Suprapubic skin (tissue), 4 donors: ENCODE measurements around the gene TNFRSF25. TPM values are rescaled to one million over a fixed set of nuclear protein-coding genes. Genes with fewer than 3 reads are reported as not detected.

Experiments used
- DNase-seq, 2 donors: peaks; one replicate each; pipeline ENCODE4 v3.0.0-alpha.2; 2019; ENCODE audit warnings: low spot score in 2 of 2
- H3K27ac ChIP-seq: fragments of 200-600 bp; sonication (generic); one replicate; pipeline ENCODE4 v1.5.1; 2019
- H3K27me3 ChIP-seq: fragments of 200-600 bp; sonication (generic); one replicate; pipeline ENCODE4 v1.5.1; 2019
- H3K36me3 ChIP-seq: fragments of 200-600 bp; sonication (generic); one replicate; pipeline ENCODE4 v1.5.1; 2019
- H3K4me1 ChIP-seq: fragments of 200-600 bp; sonication (generic); one replicate; pipeline ENCODE4 v1.5.1; 2019
- H3K4me3 ChIP-seq: fragments of 200-600 bp; sonication (generic); one replicate; pipeline ENCODE4 v1.5.1; 2019; ENCODE audit warnings: mild to moderate bottlenecking
- H3K9me3 ChIP-seq: fragments of 200-600 bp; sonication (generic); one replicate; pipeline ENCODE4 v1.5.1; 2019
- CTCF ChIP-seq, 2 donors: fragments of 200-600 bp in 1 of 2; fragments of 450-650 bp in 1 of 2; sonication (generic) in 1 of 2; IDR thresholded peaks; one replicate each; pipeline ENCODE4 v1.5.1; 2016 to 2019; ENCODE audit warnings: antibody characterized with exemption in 2 of 2, mild to moderate bottlenecking in 1 of 2, moderate library complexity in 1 of 2
- EP300 ChIP-seq: sonication (generic); formaldehyde crosslinking; IDR thresholded peaks from one replicate; pipeline ENCODE4 v1.6.1; 2017; ENCODE audit warnings: antibody characterized with exemption
- POLR2A ChIP-seq, 2 donors: fragments of 450-650 bp; IDR thresholded peaks; one replicate each; pipeline ENCODE4 v1.6.1; 2017; ENCODE audit warnings: antibody characterized with exemption in 2 of 2, mild to moderate bottlenecking in 2 of 2, moderate library complexity in 2 of 2
- POLR2AphosphoS5 ChIP-seq, 3 donors: sonication (generic); formaldehyde crosslinking; IDR thresholded peaks; one replicate each; pipeline ENCODE4 v1.6.1; 2017; ENCODE audit warnings: antibody characterized with exemption in 3 of 3
- WGBS: methylation state at CpG from one replicate; pipeline ENCODE4 v1.1.5; 2018; 5-methylcytosine and 5-hydroxymethylcytosine counted together
- total RNA-seq, 4 donors: library from RNA; depleted of rRNA; stranded (reverse); fragments of >200 nt; gene quantifications; one replicate each; pipeline ENCODE4 v1.1.0, GENCODE V29; 2016

TNFRSF25 gene
- total RNA-seq, 4 donors from 2014 or later, result 66.8 to 411 (median 99.5) TPM

DNA sequence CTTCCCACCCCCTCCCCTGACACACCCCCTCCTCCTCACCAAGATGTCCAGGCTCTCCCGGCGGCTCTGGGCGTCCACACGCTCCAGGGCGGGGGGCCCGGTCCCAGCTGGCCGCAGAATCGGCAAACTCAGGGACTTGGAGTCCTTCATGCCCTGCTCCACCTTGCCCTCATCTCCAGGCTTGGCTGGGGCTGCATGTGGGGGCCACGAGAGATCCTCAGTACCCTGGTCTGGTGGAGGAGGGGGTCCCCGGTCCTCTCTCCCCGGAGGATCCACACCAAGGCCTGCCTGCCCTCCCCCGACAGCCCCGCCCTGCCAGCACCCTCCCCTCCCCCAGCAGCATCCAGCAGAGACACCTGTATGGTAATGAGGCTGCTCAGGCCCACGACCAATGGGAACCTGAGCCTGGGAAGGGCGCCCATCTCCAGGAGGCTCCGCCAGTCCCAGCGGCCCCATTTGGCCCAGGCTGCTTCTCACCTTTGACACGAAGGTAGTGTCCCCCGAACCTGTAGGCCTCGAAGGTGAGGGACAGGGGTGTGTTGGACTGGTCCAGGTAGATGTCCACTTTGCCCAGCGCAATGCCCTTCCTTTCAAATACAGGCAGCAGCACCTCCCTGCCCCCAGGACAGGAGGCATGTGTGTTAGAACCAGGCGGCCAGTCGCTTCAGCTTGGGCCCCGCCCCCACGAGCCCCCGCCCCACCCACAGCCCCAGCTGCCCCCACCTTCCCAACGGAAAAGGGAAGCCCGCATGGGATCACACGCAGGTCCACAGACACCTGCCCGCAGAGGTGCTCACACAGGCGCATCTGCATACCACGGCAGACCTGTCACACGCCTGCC is 8.2 kb upstream of the TNFRSF25 start:
- Histone ChIP-seq H3K36me3 (peaks cover 41% of the 10 kb centered on the region), H3K9me3 (no peaks in the 10 kb centered on the region), H3K27me3 (no peaks in the 10 kb centered on the region), H3K27ac (no peak overlapping the region), H3K4me1 (peaks cover 35% of the 10 kb centered on the region), H3K4me3 (no peak overlapping the region)
- no peak for DNase-seq
- TF ChIP-seq POLR2AphosphoS5 (IDR thresholded peaks at IDR 0.05) (no peak), CTCF (IDR thresholded peaks at IDR 0.05) (no peak), POLR2A (IDR thresholded peaks at IDR 0.05) (no peak), EP300 (no peak)
- 72% methylated on average over 17 of the region's 33 CpGs for WGBS

DNA sequence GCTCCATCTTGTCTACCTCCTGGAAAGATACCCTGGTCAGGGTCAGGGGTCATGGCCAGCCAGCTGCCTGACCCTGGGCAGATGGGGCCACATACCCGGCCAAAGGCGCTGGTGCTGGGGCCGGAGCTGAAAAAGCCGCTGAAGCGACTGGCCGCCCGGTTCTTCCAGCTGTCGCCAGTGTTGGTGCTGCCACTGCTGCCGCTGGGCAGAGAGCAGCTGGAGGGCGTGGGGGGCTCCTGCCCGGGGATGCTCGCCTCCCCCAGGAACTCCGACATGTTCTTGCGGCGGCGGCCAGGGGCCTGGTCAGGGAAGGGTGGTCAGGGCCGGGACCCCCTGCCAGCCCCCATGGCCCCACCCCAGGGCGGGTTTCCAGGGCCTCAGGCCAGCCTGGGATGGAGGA is 7.2 kb upstream of the TNFRSF25 start:
- H3K27me3 ChIP-seq, result no peaks in the 10 kb centered on the region
- H3K36me3 ChIP-seq, result peaks cover 51% of the 10 kb centered on the region
- no peaks in the 10 kb centered on the region for H3K9me3 ChIP-seq
- H3K4me3 ChIP-seq, result no peak overlapping the region
- WGBS, result 100% methylated on average over 4 of the region's 18 CpGs
- no peak for TF ChIP-seq POLR2AphosphoS5 (IDR thresholded peaks at IDR 0.05)
- no peak for TF ChIP-seq POLR2A (IDR thresholded peaks at IDR 0.05)
- TF ChIP-seq EP300, result no peak
- TF ChIP-seq CTCF (IDR thresholded peaks at IDR 0.05), result no peak
- DNase-seq, result no peak
- peaks cover 35% of the 10 kb centered on the region for H3K4me1 ChIP-seq
- peak overlapping the region; percentile 57 for H3K27ac ChIP-seq

- 56% methylated on average over 10 of the region's 10 CpGs for WGBS
- H3K27ac ChIP-seq, result peak overlapping the region; percentile 57
Measured at GRCh38 chr1:6472391-6472790, 6.4 kb upstream of the TNFRSF25 start.

DNA sequence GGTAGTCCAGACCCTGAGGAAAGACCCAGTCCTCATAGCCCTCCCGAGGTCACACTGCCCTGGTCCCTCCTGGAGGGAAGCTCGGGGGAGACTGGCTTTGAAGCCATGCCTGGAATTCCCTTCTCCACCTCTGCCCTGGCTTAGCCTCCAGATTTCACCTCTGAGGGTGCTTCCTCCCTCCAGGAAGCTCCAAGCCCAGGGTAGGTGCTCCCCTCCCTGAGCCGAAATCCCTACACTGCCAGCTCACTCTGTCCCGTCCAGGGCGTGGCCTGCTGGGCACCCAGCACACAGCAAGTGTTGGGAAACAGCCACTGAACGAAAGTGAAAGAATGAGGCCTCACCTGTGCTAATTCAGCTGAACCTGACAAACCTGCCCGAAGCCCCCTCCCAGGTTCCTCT is 6.0 kb upstream of the TNFRSF25 start:
- Histone ChIP-seq H3K4me3 (no peak overlapping the region), H3K4me1 (peaks cover 35% of the 10 kb centered on the region), H3K9me3 (no peaks in the 10 kb centered on the region), H3K27me3 (no peaks in the 10 kb centered on the region), H3K36me3 (peaks cover 53% of the 10 kb centered on the region), H3K27ac (peak overlapping the region; percentile 71)
- TF ChIP-seq CTCF (IDR thresholded peaks at IDR 0.05) (no peak), EP300 (no peak), POLR2A (IDR thresholded peaks at IDR 0.05) (no peak), POLR2AphosphoS5 (IDR thresholded peaks at IDR 0.05) (no peak)
- no peak for DNase-seq
- 60% methylated on average over 7 of the region's 7 CpGs for WGBS

More at GRCh38 chr1:6472391-6472790, 6.4 kb upstream of the TNFRSF25 start:
- H3K36me3 ChIP-seq, result peaks cover 55% of the 10 kb centered on the region
- H3K27me3 ChIP-seq, result no peaks in the 10 kb centered on the region
- no peak for DNase-seq
- no peaks in the 10 kb centered on the region for H3K9me3 ChIP-seq
- peaks cover 35% of the 10 kb centered on the region for H3K4me1 ChIP-seq
- H3K4me3 ChIP-seq, result no peak overlapping the region
- TF ChIP-seq CTCF (IDR thresholded peaks at IDR 0.05) (peak in 1 of 2 donors; percentile 16), POLR2A (IDR thresholded peaks at IDR 0.05) (no peak), EP300 (no peak), POLR2AphosphoS5 (IDR thresholded peaks at IDR 0.05) (no peak)

DNA sequence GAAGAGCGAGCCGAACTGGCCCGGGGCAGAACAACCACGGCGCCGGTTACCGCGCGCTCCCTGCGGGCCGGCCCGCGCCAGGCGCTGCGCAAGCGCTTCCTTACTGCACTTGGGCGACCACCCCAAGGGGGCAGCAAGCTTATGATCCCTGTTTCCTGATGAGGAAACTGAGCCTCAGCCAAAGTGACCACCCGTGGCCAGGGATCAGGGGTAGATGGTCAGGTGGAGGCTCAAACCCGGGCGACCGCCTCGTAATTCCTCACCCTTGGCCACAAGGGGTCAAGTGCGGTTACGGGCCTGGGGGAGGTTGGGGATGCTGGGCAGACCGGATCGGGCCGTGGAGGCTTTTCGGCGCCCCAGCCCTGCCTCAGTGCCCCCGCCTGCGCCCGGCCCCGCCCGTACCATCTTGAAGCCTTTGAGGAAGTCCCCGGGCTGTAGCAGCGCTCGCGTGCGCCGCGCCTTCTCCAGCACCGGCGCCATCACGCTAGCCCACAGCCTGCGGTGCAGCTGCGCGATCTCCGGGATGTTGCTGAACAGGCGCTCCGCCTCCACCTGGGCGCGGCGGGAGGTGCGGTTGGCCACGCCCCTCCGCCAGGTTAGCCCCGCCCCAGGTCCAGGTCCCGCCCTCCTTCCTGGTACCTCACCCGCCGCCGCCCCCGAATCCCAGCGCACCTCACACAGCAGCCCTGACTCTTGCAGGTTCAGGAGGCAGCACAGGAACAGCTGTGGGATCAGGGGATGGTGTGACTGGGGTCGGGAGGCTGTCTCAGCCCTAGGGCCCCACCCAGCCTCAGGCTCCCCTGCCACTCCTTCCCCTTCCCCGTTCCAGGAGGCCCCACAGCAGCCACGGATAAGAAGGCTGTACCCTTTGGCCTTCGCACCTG is 5.4 kb upstream of the TNFRSF25 start:
- Histone ChIP-seq H3K27me3 (no peaks in the 10 kb centered on the region), H3K36me3 (peaks cover 53% of the 10 kb centered on the region), H3K4me1 (peaks cover 35% of the 10 kb centered on the region), H3K9me3 (no peaks in the 10 kb centered on the region), H3K4me3 (peak overlapping the region; percentile 21), H3K27ac (peak overlapping the region; percentile 71)
- TF ChIP-seq EP300 (no peak), POLR2A (IDR thresholded peaks at IDR 0.05) (no peak), POLR2AphosphoS5 (IDR thresholded peaks at IDR 0.05) (no peak)
- DNase-seq, result no peak
- 67% methylated on average over 26 of the region's 67 CpGs for WGBS
